SKM-1 (cell line): ENCODE results near the gene FAM184B.

ENCODE experiments used
- DNase-seq: peaks from one replicate; lab custom pipeline; 2025; ENCODE audit not compliant: unreplicated experiment; lab: John Stamatoyannopoulos, UW

The FAM184B gene

DNA sequence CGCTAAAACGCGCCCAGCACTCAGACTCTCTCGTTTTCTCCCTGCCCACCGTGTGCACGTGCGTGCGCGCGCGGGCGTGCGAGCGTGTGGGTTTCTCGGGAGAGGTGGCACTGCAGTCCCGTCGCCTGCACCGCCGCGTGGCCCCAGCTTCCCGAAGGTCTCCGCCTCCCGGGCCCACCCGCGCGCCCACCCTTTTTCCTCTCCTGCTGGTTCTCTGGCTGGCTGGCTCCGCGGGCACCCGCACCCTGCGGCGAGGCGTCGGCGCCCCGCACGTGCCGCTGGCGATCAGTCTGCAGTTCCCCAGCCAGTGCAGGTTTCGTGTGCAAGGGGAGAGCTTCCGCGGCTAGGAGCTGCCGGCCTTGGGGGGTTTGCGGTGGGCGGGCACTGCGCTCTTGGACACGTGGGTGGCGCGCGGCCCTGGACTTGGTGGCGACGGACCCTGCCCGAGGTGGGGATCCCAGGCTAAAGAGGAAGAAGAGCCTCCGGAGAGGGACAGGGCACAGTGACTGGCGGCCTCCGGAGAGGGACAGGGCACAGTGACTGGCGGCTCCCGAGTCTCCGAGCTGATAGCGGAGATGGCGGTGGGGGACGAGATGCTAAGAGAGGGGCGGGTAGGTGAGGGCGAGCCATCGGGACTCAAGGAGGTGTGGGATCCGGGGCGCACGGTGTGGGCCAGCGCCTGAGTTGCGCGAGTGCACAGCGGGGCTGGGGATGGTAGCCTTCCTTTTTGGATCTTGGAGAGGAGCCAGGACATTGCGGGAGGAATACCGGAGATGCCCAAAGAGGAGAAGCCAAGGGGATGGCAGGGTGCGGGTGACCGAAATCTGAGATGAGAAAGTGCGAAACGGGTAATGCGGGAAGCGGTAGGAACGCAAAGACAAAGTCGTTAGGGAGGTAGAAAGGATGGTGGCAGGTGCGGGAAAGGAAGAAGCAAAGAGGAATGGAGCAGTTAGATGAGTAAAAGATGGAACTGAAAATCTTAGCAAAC lies at the start of gene FAM184B:
Gene FAM184B, minus strand, starts transcription at position 322 of the 988 bp plus-strand sequence. CDS start 322 bp downstream, outside the sequence.
- DNase-seq, result no peak

DNA sequence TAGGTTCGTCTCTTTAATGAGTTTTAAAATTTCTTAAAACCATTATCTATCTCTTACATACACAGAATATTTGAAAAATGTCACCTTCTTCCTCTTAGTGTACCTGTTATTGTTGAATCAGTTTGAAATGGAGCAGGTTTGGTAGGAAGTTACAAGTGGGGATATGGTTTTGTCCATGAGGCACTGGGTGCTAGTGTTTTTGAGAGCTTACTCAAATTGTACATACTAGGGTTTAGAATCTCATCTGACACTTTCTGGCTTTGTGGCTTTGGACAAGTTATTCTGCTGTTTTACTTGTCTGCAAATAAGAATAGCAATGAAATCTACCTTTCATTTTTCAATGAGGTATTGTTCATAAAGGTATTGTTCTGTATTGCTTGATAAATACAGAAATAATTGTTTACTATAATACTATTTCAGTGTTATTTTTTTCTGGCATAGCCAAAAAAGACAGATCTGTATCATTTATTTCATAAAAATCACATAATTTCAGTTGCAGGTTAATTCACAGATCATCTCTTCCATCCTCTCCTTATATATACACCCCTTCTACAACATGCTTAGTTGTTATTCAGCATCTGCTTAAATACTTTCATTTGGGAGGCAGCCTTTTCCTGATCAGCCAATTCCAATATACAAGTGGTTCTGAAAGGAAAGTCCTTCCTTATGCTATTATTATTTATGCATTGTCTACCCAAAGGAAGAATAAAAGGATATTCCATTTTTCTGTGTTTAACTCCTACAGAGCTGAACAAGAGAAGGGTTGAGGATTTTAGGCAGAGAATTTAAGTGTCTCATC lies 42.6 kb upstream of the FAM184B start:
- no peak for DNase-seq

DNA sequence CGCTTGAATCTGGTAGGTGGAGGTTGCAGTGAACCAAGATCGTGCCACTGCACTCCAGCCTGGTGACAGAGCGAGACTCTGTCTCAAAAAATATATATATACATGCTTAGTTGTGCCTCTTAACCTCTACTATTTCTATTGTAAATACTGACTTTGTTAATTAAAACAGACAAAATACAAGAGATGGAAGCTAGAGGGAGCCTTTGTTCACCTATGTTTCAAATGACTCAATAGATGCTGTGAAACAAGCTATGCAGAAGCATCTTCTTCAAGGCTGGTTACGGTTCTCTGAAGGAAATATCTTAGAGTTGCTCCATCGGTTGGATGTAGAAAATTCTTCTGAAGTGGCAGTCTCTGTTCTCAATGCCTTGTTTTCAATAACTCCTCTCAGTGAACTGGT lies 35.6 kb upstream of the FAM184B start:
- peak; percentile 16 for DNase-seq

DNA sequence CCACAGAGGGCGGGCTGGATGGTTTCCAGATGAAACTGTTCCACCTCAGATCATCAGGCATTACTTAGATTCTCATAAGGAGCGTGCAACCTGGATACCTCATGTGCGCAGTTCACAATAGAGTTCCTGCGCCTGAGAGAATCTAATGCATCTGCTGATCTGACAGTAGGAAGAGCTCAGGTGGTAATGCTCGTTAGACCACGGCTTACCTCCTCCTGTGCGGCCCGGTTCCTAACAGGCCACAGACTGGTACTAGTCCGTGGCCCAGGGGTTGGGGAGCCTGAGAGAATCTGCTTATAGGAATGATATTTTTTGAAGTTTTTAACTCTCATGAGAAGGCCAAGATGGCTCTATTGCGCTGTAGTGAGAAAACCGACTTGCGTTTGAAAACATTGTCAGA lies 34.7 kb upstream of the FAM184B start:
- DNase-seq, result no peak

DNA sequence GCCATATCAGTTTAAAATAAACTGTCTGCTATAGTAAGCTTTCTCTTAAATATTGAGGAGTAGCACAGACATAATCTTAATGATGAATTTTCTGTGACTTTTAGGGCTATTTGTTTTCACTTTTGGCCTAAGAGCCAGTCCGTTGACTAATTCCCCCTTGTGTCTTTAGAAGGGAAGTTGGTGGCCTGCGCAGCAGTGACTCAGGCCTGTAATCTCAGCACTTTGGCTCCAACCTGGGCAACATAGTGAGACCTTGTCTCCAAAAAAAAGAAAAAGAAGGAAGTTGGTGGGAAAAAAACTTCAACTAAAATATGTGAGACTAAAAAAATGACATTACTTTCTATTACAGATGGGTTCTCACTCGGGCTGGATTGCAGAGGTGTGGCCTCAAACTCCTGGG lies 32.7 kb upstream of the FAM184B start:
- no peak for DNase-seq

DNA sequence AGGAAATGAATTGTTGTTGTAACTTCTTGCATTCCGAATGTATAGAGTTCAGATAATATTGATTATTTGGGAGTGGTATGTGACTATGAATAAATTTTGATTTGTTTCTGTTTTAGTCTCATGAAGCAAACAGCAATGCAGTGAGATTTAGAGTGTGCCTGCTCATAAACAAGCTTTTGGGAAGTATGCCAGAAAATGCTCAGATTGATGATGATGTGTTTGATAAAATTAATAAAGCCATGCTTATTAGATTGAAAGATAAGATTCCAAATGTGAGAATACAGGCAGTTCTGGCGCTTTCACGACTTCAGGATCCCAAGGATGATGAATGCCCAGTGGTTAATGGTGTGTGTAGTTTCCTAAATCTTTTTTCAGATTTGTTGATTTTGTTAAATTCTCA lies 31.4 kb upstream of the FAM184B start:
- DNase-seq, result no peak

DNA sequence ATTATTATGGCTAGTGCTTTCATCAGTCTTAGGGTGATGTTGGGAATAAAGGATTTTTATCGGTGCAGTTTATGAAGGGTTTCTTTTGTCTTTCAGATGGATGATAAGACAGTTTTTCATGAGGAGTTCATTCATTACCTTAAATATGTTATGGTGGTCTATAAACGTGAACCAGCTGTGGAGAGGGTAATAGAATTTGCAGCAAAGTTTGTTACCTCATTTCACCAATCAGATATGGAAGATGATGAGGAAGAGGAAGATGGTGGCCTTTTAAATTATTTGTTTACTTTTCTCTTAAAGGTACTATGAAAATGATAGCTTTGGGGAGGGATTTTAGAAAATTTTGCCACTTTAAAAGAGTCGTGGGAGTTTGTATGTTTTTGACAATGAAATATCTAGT lies 30.7 kb upstream of the FAM184B start:
- DNase-seq, result no peak

DNA sequence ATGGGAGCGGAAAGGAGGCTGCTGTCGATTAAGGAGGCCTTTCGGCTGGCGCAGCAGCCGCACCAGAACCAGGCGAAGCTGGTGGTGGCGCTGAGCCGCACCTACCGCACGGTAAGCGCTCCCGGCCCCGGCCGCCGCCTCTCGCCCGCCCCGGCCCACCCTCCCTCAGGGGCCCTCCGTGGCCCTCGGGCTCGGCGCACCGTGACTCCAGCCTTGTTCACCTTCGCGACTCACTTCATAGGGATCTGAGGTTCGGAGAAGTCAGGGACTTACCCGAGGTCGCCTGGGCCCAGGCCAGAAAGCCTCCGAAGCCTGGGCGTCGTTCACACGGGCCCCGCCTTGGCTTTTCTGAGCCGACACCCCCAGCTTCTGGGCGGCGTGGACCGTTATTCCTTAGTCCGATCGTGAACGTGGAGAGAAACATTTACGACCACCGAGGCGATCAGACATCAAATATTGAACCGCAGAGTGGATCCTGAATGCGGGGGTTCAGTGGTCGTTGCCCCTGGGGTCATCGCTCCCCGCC lies 29.7 kb upstream of the FAM184B start:
- DNase-seq, result no peak

DNA sequence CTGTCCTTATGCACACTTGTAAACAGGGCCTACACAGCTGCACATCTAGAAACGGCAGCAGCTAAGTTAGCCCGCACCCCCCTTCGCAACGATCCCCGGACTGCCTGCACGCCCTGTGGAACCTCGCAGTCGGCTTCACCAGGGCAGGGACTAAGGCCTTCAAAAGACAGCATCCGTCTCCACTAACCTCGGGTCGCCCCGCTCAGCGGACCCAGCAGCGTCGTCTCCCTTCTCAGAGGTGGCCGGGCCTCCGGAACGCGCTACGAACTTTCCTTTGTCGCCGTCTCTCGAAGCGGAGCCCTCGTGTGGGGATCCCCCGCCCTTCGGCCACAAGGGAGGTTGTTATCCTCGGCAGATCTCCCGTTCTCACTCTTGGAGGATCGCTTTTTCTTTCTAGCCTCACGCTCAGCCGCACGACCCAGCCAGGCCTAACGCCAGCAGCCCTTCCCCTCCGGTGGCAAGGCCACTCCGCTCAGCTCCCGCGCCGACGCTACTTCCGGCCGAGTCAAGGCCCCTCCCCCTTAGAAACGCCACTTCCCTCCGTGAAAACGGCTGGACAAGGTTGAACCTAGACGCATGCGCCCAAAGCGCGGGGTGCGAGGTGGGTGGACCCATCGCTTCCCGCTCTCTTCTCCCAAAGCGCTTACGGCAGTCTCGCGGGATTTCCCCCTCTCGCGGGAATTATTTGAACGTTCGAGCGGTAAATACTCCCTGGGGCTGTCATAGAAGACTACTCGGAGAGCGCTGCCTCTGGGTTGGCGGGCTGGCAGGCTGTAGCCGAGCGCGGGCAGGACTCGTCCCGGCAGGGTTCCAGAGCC lies 29.0 kb upstream of the FAM184B start, which contains the start of the genes DCAF16 and NCAPG:
Gene DCAF16, minus strand, starts transcription at position 498 of the 818 bp plus-strand sequence. CDS start 6,616 bp downstream, outside the sequence.
Gene NCAPG, plus strand, starts transcription at position 720 of the 818 bp plus-strand sequence. CDS start 99 bp downstream, outside the sequence.
- DNase-seq, result peak; percentile 96

DNA sequence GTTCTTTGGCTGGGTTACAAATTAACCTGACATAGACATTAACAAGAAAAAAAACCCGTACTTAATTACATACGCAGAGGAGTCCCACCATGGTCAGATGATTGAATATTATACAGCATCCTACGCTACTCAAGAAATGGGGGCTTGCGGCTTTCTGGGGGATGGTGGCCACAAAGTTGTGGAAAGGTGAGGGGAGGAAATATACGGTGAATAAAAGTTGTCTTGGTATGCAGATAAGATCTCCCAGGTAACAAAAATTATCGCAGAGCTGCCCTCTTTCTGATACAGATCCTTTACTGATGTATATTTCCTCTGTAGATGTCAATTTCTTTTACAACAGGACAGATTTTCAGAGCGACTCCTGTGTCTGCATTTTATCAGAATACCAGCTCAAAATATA lies 28.2 kb upstream of the FAM184B start:
- no peak for DNase-seq

DNA sequence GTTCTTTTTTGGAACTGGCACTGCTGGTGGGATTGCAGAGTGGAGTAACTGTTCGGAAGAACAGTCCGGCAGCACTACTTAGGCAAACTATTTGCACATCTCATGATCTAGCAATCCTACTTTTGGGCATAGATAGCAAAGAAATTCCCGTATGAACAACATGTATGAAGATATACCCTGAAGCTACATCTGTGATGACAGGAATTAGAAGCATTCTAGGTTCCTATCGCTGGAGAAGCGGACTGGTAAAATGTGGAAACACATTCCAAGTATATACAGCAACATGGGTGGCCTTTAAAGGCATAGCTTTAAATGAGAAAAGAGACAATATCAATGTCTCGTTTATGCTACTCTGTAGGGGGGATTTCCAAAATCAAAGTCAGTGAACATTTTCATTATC lies 26.0 kb upstream of the FAM184B start:
- no peak for DNase-seq

DNA sequence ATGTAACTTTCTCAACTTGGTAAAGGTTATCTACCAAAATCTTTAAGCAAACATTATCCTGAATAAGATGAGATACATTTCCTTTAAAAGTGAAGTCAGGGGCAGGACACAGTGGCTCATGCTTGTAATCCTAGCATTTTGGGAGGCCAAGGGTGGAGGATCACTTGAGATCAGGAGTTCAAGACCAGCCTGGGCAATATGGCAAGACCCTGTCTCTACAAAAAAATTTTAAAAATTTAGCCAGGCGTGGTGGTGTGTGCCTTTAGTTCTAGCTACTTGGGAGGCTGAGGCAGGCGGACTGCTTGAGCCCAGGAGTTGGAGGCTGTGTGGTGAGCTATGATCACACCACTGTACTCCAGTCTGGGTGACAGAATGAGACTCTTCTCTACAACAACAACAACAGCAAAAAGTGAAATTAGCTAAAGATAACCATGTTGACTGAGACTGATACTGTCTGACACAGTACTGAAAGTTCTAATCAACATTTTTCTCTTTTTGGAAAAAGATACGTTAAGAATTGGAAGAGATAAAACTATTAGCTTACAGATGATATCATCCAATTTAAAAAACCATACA lies 24.2 kb upstream of the FAM184B start:
- no peak for DNase-seq

DNA sequence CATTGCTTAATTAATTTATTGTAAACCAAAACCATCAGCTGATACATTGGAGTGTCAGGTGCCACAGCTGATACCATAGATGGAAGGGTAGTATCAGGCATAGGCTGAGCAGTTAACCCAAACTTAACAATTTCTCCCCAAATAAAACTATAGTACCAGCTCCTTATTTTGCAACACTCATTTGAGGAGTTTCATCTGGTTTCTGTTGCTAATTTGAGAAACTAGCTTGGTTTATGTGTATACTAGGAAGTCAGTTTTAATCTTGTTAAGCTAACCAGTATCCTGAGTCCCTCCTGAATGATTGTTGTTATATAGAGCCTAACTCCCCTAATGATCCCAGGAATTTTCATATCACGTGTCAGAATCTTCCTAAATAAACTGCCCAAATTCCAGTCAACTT lies 16.4 kb upstream of the FAM184B start:
- DNase-seq, result no peak

DNA sequence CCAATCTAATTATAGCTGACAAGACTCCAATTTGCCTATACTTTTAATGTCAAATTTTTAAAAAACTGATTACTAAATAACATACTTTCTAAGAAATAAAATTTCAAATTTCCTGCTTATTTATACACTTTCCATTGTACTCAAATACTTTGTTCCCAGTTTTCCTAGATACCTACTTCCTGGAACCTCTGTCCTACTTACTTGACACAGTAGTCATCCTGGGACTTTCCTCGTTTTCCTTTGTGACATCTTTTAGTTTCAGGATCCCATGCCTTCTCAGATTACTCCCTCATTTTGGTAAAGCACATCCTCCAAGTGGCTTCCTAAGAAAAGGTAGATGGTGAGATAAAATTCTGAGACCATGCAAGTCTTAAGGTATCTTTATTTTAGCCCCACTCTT lies 13.3 kb upstream of the FAM184B start:
- no peak for DNase-seq

DNA sequence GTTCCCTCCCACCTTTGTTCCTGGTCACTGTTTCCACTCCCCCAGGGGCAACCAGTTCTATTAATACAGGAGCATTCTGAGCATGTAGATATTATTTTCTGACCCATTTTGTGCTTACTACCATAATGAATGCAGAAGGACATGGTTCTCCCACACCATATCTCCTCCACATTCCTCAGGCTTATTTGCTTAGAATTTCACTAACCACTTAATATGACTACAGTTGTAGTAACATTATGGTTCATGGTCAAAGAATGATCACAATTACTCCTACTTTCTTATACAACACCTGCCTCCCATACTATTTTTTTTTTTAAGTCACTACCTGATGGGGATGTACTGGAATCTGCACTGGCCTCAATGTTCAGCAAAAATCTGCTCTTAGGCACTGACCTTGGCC lies 7.5 kb upstream of the FAM184B start:
- no peak for DNase-seq

DNA sequence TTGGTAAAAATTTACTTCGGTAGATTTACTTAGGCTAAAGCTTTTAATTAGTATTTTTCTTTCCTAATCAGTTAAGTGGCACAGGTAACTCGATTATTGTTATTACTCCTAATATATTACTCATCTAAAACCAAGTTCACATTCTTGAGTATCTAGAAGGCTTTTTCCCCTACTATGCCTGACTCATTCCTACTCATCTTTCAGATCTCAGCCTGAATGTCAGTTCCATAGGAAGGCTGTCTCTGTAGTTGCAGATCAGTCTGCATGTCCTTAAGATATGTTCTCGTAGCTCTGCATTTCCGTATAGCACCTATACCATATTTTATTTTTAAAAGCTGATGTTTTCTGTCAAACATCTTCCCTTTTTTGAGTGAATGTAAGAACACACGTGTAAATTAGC lies 5.9 kb upstream of the FAM184B start:
- DNase-seq, result no peak

DNA sequence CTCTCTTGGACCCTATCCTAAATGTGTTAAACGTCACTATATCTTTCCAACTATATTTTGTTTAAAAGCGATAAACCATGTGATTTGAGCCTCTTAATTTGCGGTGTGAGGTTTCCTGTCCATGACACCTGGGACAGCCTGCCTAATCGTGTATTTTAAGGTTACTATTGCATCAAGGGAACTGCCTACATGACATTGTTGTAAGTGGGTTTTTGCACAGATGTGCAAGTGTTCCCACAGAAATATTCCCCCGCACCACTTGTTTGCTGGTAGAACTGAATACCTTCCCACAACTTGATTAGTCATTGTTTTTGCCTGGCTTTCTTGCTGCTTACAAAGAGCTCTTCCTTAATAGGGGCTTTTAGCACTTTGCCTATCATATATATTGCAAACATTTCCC lies 5.1 kb upstream of the FAM184B start:
- DNase-seq, result no peak

DNA sequence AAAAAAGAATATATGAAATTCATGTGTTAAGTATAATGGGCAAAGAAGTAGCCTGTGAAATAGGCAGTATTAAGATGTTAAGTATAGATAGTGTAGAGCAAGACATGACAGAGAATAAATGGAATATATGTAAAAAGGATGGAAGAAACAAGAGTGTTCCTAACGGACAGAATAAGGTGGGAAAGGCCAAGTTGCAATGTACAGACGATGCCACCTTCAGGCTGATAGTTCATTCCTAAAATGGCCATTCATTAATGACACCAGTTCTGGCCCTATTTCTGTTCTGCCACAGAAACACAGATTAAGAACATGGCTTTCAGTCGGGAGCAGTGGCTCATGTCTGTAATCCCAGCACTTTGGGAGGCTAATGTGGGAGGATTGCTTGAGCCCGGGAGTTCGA lies 4.4 kb upstream of the FAM184B start:
- no peak for DNase-seq

DNA sequence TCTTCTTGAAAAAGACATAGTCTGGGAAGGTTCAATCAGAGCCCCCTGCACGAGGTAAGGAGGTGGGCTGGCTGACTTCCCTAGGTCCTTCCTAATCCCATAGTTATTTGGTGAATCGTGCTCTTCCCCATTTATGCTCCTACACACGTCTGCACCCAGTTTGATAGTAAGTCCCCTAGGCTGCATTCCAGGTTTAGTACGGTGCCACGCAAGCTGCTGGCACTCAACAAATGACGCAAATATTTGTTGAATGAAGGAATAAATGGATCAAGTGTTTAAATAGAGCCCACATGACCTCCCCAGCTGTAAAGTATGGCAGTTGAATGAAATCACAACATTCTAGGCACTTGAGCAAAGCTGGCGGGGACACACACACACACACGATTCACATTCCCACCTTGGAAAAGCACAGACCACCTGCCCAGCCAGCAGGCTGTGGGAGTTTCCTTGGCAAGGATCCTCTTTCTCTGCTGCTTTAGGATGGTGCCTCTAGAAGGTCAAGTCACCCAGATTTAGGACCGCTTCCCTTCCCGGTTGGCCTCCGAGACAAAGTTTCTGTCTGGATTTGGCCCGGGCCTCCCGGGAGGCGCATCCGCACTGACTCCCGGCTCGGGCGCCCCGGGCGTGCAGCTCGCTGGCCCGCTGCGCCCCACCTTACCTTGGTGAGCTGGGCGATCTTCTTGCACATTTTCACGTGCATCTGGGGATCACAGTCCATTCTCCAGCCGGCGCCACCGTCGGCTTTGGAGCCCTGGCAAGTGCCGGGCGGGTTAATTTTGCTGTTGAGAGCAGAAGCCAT lies 721 bp downstream of the FAM184B start:
- DNase-seq, result no peak
